WI38 (cell line): ENCODE data around the gene MOK.

ENCODE experiments used
- H3K4me3 ChIP-seq: 2 replicates; pipeline ENCODE4 v1.5.1; 2011; ENCODE audit warnings: low read depth, mild to moderate bottlenecking, control low read depth, low read length
- CTCF ChIP-seq: IDR thresholded peaks from 2 replicates; pipeline ENCODE4 v1.5.1; 2012; ENCODE audit warnings: low read depth, mild to moderate bottlenecking, control low read depth, low read length

MOK gene

DNA sequence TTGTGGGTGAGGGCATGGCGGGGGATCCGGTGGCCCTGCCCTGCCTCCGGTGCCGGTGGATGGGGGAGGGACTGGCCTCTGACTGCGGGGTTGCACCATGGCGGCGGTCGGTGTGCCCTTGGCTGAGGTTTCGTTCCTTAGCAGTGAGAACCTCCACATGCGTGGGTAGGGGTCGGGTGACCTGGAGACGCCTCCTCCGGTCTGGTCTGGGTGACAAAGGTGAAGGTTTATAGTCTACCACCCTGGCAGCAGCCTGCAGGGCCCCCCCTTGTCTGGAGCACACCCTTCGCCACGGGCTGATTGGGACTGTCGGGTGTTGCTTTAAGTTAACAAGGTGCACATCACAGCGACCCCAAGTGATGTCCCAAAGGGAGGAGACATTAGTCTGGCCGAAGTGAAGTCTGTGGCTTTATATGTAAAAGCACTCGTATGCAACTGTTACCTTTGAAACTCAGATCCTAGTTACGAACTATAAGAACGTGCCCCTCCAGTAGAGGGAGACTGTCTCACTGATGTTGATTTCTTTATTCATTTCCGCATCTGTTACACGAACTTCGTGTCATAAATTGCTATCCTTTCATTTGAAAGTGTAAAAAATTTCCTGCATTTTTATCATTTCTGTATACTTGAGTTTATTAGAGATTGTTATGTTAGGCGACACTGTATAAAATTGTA is 90.8 kb downstream of the MOK start:
- no peak overlapping the region for H3K4me3 ChIP-seq
- TF ChIP-seq CTCF = no peak

DNA sequence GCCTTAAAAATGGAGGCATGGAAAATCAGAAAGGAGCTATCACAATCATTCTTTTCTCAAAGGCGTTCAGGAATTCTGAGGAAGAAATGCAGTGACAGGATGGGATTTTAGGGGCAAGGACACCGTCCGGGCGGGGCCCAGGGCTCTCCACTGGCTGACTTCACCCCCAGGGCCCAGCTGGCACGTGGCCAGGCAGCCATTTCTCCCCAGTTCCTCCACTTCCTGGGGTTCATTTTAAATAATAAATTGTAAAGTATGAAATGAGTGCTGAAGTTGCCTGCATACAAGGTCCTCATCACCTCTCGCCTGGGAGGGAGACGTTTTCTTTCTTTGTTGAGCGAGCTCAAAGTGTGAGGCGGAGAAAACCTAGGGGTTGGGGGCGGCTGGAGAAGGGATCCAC is 91.5 kb downstream of the MOK start:
- no peak overlapping the region for H3K4me3 ChIP-seq
- TF ChIP-seq CTCF = no peak

- no peak overlapping the region for H3K4me3 ChIP-seq
- TF ChIP-seq CTCF = no peak
Observed at GRCh38 chr14:102212845-102213244, 92.1 kb downstream of the MOK start.

- H3K4me3 ChIP-seq = no peak overlapping the region
- TF ChIP-seq CTCF = no peak
Observed at GRCh38 chr14:102212356-102212755, 92.6 kb downstream of the MOK start.

DNA sequence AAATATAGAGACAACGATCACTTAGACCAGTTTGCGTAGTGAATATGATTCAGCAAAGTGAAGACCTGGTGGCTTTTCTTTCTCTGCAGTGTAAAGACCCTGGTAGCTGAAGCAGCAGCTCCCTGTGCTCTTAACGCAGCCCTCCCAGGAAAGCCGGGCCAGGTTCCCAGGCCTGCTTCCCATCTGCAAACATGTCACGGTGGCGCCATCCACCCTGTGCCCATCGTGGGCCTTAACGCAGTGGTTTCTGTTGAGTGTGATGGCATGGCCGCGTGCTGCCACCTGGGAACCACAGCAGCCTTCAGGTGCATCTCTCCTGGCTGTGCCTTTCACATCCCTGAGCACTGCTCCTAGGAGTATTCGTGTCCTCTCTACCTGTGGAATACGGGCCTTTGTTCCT is 93.7 kb downstream of the MOK start:
- no peak overlapping the region for H3K4me3 ChIP-seq
- TF ChIP-seq CTCF = no peak

DNA sequence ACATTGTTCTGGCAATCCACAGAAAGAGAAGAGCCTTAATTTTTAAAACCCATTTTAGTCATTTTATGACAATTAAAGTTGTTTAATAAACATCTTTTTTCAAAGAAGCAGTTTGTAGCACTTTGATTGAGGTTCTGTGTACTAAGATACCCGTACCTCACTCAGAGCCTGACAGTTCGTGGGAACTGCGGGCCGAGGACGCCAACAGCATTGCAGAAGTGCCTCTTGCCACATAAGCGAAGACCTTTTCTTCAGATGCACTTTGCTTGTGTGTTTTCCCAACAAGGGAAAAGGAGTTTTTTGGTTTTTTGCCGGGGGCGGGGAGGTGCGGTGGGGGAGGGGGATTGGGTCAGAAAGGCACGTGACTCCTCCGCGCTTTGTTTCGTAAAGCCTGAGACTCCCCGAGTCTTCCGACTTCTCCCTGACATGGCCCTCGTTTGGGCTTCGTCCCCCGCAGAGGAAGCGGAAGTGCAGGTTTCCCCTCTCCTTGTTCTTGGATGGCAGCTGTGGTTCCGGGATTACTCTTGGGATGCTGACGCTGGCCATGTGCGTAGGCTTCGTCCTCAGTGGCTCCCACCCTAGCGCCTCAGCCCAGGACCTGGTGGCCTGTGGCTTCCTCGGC is 94.4 kb downstream of the MOK start:
- H3K4me3 ChIP-seq = no peak overlapping the region

More for the DNA sequence above, 94.4 kb downstream of the MOK start:
- no peak for TF ChIP-seq CTCF
